ENCODE results near the gene GIGYF2.

Gene GIGYF2

DNA sequence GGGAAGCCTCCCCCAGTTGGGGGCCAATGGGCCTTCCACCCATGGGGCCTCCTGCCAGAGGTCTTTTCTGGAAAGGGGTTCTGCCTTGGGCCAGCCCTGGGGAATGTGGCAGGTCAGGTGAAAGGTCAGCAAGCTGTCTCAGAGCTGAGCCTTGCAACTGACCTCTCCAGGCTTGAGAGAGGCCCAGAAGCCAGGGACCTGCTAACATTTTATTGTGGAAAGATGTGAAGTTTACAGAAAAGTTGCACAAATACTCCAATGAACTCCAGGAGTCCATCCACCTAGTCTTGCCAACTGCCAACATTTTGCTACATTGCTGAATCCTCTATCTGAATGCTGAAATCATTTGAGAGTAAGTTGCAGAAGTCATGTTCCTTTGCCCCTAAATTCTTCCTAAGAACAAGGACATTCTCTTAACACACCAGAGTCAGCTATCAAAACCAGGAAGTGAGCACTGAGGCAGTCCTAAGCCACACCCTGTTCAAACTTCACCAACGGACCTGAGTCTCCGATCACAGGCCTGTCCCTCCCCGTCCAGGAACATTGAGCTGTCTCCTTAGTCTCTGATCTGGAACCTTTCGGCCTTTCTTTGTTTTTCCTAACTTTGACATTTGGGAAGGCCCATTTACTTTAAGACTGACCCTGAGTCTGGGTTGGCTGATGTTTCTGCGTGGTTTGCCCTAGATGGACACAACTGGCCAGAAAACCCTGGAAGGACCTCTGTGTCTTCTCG, 176.9 kb downstream of the GIGYF2 start:
- ATAC-seq (replicated peaks) (no peak), DNase-seq (no peak)
- Mint-ChIP-seq H3K36me3 (peaks cover 9% of the 10 kb centered on the region in 2 donors), H3K27ac (peak overlapping the region; percentile 5), H3K4me3 (no peak overlapping the region), H3K4me1 (peaks cover 11 to 14% of the 10 kb centered on the region in 2 donors), H3K9me3 (no peaks in the 10 kb centered on the region), H3K27me3 (peaks cover 17 to 29% of the 10 kb centered on the region in 2 donors)

- Mint-ChIP-seq H3K4me3 (peak overlapping the region; percentile 73 to 80), H3K36me3 (peaks cover 5 to 9% of the 10 kb centered on the region in 2 donors), H3K27me3 (peaks cover 17 to 29% of the 10 kb centered on the region in 2 donors), H3K9me3 (no peaks in the 10 kb centered on the region), H3K4me1 (peaks cover 9 to 14% of the 10 kb centered on the region in 2 donors), H3K27ac (peak overlapping the region; percentile 5)
- DNase-seq (no peak), ATAC-seq (replicated peaks) (no peak)
Measured at GRCh38 chr2:232874677-232875223, 177.6 kb downstream of the GIGYF2 start.

DNA sequence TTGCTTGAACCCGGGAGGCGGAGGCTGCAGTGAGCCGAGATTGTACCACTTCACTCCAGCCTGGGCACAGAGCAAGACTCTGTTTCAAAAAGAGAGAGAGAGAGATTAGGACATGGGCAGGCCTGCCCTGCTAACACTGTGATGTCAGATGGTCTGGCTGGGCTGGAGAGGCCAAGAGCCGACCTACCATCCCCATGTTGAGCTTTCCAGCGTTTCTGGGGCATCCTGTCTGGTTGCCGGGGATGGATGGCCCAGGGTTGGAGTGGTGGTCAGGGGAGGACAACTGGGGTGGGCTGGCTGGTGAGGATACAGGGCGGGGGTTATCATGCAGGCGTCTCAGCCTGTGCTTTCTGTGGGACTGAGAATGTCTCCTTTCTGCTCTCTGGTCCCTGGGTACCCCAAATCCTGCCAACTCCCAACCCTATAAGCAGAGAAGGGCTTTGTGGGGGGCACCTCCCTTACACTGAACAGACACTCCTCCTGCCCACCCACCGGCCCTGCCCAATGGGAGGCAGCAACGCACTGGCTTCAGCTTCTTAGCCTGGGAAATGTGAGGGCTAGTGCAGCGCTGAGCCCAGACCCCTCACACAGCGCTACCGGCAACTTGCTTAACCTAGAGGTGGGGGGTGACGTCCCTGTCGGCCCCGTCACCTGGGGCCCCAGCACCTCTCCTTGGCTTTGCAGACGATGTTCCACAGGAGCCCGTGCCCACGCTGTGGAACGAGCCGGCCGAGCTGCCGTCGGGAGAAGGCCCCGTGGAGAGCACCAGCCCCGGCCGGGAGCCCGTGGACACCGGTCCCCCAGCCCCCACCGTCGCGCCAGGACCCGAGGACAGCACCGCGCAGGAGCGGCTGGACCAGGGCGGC, 178.4 kb downstream of the GIGYF2 start:
- Mint-ChIP-seq H3K27ac (peak overlapping the region; percentile 47), H3K4me3 (peak overlapping the region; percentile 73 to 80), H3K4me1 (peaks cover 9 to 14% of the 10 kb centered on the region in 2 donors), H3K36me3 (peaks cover 3 to 6% of the 10 kb centered on the region in 2 donors), H3K27me3 (peaks cover 17 to 29% of the 10 kb centered on the region in 2 donors), H3K9me3 (no peaks in the 10 kb centered on the region)
- DNase-seq = no peak
- peak; percentile 31 to 54 for ATAC-seq (replicated peaks)

DNA sequence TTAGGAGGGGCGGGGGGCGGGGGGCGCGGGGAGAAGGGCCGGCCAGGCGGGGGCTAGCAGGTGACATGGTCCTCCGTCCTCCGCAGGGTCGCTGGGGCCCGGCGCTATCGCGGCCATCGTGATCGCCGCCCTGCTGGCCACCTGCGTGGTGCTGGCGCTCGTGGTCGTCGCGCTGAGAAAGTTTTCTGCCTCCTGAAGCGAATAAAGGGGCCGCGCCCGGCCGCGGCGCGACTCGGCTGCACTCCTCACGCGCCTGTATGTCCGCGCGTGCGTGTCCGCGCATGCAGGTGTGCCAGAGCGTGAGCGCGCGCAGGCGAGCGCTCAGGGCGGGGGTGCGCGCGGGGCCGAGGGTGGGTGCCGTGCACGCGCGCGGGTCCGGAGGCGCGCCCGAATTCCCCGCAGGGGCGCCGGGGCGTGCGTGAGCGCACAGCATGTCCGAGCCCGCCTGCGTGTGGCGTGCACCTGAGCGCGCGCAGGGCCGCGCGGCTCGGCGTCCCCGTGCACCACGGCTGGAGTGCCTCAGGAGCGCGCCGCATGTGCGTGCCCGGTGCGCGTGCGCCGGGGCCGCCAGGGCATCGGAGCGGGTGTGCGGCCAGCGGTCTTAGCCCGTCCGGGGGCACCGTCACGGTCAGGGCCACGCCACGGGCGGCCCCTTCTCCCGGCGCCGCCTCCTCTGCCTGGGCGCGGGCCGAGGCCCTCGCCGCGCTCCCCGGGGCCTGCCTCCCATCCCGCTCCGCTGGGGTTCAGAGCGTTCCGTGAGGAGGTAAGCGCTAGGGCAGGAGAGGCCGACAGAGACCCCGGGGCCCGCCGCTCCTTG, 179.2 kb downstream of the GIGYF2 start:
- Mint-ChIP-seq H3K27me3 (peaks cover 17 to 29% of the 10 kb centered on the region in 2 donors), H3K36me3 (peaks cover 0 to 3% of the 10 kb centered on the region in 2 donors), H3K4me3 (peak overlapping the region; percentile 50 to 70), H3K4me1 (peaks cover 9 to 14% of the 10 kb centered on the region in 2 donors), H3K9me3 (no peaks in the 10 kb centered on the region), H3K27ac (no peak overlapping the region)
- DNase-seq (peak; percentile 24), ATAC-seq (replicated peaks) (peak; percentile 70 to 75)

- Mint-ChIP-seq H3K4me3 (peak overlapping the region in 1 of 2 donors; percentile 70), H3K9me3 (no peaks in the 10 kb centered on the region), H3K27me3 (peaks cover 17 to 29% of the 10 kb centered on the region in 2 donors), H3K36me3 (peaks cover 0 to 3% of the 10 kb centered on the region in 2 donors), H3K4me1 (peaks cover 9 to 14% of the 10 kb centered on the region in 2 donors), H3K27ac (no peak overlapping the region)
- DNase-seq (no peak), ATAC-seq (replicated peaks) (peak in 1 of 2 donors; percentile 7)
Measured at GRCh38 chr2:232876978-232877441, 179.9 kb downstream of the GIGYF2 start.

DNA sequence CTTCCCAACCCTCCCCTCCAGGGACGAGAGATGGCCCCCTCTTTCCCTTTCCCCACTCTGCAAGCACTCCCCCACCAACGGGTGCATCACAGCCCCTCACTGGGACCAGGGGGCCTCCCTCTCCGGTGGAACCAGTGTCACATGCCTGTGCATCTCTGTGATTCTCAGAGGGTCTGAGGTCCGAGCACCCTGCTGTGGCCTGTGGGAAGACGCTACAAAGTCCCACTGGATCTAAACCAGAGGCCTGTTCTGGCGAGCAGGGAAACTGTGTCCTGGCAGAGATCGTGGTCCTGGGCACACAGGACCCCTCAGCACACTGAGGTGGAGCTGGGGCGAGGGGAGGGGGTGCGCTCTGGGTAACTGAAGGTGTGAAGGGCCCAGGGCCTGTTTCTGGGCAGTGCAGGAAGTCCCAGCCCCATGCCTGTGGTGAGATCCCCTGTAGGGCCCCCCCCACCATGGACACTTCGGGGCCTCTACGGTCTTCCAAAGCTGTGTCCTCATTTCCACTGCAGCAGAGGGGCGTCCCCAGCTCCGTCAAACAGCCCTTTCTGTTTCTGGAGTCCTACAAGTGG, 180.9 kb downstream of the GIGYF2 start:
- no peak for ATAC-seq (replicated peaks)
- Mint-ChIP-seq H3K27ac (peak overlapping the region; percentile 80), H3K4me1 (peaks cover 9 to 14% of the 10 kb centered on the region in 2 donors), H3K4me3 (peak overlapping the region in 1 of 2 donors; percentile 9), H3K9me3 (no peaks in the 10 kb centered on the region), H3K36me3 (peaks cover 2 to 3% of the 10 kb centered on the region in 2 donors), H3K27me3 (peaks cover 17 to 29% of the 10 kb centered on the region in 2 donors)
- DNase-seq = no peak

DNA sequence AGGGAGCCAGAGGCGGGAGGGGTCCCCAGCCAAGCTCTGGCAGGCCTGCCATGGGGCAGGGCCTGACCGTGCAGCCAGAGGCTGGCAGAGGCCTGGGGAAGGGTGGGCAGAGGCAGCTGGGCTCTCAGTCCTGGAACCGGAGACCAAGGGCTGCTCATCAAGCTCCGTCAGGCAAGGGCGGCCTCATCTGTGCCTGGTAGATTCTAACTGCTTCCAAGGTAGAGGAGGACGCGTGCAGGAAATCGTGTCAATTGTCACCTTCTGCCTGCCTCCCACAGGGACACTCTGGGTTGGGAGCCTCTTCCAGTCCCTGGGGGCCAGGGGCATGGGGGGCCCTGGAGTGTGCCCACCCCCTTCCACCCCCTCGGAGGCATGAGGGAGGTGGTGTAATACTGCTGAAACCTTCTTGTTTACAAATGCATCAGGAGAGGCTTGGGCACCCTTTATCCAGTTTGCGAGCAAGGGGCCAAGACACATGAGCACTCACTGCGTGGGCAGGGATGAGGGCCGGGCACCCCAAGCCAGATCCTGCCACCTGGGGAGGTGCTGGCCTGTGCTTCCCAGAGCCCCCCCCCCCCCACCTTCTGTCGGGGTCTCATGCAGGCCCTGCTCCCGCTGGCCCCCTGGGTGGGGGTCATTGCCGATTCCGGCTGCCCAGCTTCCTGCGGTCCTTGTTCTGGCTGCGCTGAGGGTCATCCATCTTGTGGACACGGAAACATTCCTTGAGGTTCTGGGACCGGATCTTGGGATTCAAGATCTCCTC, 181.9 kb downstream of the GIGYF2 start:
- H3K36me3 Mint-ChIP-seq = peaks cover 2 to 3% of the 10 kb centered on the region in 2 donors

DNA sequence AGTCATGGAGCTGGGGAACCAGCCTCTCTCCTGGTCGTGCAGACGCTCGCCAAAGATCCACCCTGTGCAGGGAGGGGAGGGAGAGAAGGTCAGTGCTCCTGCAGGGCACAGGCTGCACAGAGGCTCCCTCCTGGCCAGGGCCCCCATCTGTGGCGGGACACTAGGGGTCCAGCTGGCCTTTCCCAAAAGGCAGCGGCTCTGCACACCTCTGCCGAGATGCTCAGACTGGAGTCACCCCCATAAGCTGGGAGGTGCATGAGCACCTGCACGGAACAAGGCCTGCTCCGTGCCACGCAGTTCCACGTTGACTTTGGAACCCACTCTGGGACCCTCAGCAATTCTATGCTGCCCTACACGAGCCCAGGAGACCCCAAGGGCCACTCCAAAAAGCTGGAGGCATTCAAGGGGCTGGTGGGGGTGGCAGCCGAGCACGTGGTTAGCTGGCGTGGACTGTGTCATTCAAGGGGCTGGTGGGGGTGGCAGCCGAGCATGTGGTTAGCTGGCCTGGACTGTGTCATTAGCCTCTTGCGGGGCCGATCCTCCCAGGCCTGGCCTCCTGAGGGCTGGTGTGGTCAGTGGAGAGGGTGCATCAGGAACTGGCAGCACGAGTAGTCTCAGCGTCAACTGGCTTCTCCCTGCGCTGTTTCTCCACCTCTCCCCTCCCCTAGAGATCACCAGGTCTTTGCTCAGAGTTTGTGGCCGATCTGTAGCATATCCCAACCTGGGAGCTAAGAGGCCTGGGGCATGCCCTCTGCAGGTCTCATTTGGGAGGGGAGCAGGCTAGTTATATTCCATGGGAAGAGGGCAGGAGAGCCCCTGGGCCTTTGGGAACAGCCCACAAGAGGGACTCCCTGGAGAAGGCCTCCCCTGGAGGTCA, 182.7 kb downstream of the GIGYF2 start:
- DNase-seq (no peak), ATAC-seq (replicated peaks) (no peak)
- H3K27ac Mint-ChIP-seq = no peak overlapping the region
- H3K4me1 Mint-ChIP-seq = peaks cover 9% of the 10 kb centered on the region in 2 donors
- H3K9me3 Mint-ChIP-seq = no peaks in the 10 kb centered on the region
- peaks cover 17 to 23% of the 10 kb centered on the region in 2 donors for H3K27me3 Mint-ChIP-seq
- peaks cover 0 to 2% of the 10 kb centered on the region in 2 donors for H3K36me3 Mint-ChIP-seq
- no peak overlapping the region for H3K4me3 Mint-ChIP-seq

More for the DNA sequence above, 181.9 kb downstream of the GIGYF2 start:
- H3K9me3 Mint-ChIP-seq = no peaks in the 10 kb centered on the region
- H3K27ac Mint-ChIP-seq = no peak overlapping the region
- DNase-seq (no peak), ATAC-seq (replicated peaks) (no peak)
- peaks cover 17 to 29% of the 10 kb centered on the region in 2 donors for H3K27me3 Mint-ChIP-seq
- H3K4me1 Mint-ChIP-seq = peaks cover 9 to 14% of the 10 kb centered on the region in 2 donors
- H3K4me3 Mint-ChIP-seq = no peak overlapping the region

GRCh38 chr2:232880764-232881351, 183.7 kb downstream of the GIGYF2 start:
- peaks cover 7 to 13% of the 10 kb centered on the region in 2 donors for H3K27me3 Mint-ChIP-seq
- no peak for DNase-seq
- no peak for ATAC-seq (replicated peaks)
- H3K9me3 Mint-ChIP-seq = no peaks in the 10 kb centered on the region
- no peaks in the 10 kb centered on the region for H3K4me1 Mint-ChIP-seq
- peaks cover 0 to 2% of the 10 kb centered on the region in 2 donors for H3K36me3 Mint-ChIP-seq
- no peak overlapping the region for H3K4me3 Mint-ChIP-seq
- no peak overlapping the region for H3K27ac Mint-ChIP-seq

GRCh38 chr2:232882085-232882484, 185.0 kb downstream of the GIGYF2 start:
- peaks cover 7 to 12% of the 10 kb centered on the region in 2 donors for H3K27me3 Mint-ChIP-seq
- no peak for DNase-seq
- ATAC-seq (replicated peaks) = no peak
- no peak overlapping the region for H3K27ac Mint-ChIP-seq
- H3K4me1 Mint-ChIP-seq = no peaks in the 10 kb centered on the region
- peaks cover 0 to 2% of the 10 kb centered on the region in 2 donors for H3K36me3 Mint-ChIP-seq
- H3K9me3 Mint-ChIP-seq = no peaks in the 10 kb centered on the region
- H3K4me3 Mint-ChIP-seq = no peak overlapping the region

GRCh38 chr2:232882505-232883115, 185.5 kb downstream of the GIGYF2 start:
- no peak for DNase-seq
- no peak for ATAC-seq (replicated peaks)
- Mint-ChIP-seq H3K4me3 (no peak overlapping the region), H3K27ac (no peak overlapping the region), H3K27me3 (peaks cover 5 to 8% of the 10 kb centered on the region in 2 donors), H3K9me3 (no peaks in the 10 kb centered on the region), H3K36me3 (peaks cover 0 to 2% of the 10 kb centered on the region in 2 donors), H3K4me1 (no peaks in the 10 kb centered on the region)

Data from stimulated activated naive B cell treated with anti-CD40 and anti-IgM and Interleukin-4, amounts not matched to agents 10 μg/mL and 1 μg/mL and 100 μg/mL, for 72 hours (primary cell).